NCI-H82 treated with DMSO at 0.1 percent for 48 hours (cell line): ENCODE data around the gene SLC26A4.

Source experiments
- DNase-seq: peaks from one replicate; lab custom pipeline; 2025; ENCODE audit not compliant: unreplicated experiment; lab: John Stamatoyannopoulos, UW

SLC26A4 gene

DNA sequence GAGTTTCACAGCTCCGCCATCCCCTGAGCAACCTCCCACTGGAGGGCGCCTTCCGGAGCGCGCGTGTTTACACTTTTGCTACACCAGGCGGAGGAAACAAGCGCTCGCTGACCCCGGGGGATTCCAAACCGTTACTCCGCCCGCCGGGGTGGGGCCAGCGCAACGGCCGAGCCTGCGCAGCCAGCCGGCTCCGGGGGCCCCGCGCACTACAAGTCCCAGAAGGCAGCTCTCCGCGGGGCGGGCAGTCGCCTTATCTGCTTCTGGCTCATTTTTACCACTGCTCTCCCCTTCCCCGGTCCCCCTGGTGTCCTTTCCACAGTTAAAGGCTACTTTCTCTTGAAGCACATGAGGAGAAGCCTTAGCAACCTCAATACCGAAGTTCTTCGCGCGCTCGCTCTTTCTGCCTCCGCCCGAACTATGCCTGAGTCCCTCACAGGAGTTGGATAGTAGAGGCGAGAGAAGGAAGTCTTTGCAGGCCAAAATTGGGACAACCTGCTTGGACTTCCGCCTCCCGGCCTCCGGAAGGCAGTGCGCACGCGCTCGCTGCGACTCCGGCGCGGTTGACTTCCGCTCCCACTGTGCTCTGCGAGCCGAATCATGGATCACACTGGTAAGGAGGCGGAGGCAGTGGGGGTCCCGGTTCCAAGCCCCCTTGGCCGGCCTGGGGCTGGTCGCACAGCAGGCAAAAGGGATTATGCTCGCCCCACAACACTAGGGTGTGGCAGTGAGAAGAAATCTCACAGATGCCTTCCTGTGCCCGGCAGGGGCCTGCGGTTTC, 83.1 kb downstream of the SLC26A4 start, which contains the start of gene CBLL1:
CBLL1 (plus strand) TSS at position 576 of the 778 bp plus-strand sequence; CDS start at position 598, 22 bp downstream.
- DNase-seq, result peak; percentile 89

DNA sequence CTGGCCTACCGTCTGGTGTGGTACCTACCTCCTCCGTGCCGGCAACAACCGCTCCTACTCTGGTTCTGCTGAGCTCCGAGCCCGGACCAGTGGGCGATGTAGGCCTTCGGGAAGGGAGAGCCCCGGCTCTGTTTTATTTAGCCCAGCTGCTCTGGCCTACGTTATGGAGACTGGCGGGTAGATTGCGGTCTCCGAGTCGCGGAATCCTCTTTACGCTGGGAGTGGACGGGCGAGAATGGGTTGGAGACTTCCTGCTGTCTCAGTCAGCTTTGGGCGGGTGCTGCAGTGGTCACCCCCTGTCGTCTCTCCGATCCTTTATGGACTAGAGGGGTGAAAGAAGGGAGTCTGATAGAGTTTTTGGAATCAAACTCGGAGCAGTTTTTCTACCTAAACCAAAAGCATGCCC, 83.7 kb downstream of the SLC26A4 start:
- no peak for DNase-seq

DNA sequence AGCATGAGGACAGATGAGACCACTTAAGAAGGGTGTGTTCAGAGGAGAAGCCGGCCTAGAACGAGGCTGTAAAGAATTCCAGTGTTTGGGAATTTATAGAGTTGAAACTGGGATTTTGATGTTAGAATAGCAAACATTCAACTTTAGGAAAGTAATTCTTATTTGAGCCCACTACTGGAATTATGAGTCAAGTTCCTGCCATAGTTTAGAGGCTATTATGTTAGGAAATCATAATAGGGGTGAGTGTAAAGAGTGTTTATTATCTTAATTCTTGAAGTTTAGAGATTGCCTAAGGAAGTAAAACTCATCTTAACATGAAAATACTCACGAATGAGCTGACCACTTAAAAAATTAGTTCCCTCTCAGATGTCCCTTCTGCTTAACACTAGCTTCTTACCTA, 85.4 kb downstream of the SLC26A4 start:
- DNase-seq, result no peak

DNA sequence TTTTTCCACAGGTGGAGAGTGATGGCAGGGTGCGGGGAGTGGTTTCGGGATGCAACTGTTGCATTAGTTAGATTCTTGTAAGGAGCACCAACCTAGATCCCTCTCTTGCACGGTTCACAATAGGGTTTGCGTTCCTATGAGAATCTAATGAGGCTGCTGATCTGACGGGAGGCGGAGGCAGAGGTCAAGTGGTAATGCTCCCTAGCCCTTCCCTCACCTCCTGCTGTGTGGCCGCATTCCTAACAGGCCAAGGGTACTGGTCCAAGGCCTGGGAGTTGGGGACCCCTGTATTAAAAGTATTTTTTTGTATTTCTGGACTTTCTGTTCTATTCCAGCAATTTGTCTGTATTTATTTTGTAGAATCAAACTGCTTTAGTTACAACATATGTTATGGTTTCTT, 90.5 kb downstream of the SLC26A4 start:
- DNase-seq, result no peak

DNA sequence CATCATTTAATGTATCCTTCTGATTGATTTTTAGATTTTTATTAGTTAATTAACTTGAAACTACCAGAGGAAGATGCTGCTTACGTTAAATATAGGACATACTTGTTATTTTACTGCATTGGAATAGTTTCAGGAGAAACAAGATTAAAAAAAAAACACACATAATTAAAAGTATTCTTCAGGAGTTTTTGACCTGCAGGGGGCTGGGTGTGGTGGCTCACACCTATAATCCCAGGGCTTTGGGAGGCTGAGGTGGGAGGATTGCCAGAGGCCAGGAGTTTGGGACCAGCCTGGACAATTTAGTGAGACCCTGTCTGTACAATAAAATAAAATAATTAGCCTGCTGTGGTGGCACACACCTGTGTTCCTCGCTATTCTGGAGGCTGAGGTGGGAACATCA, 94.0 kb downstream of the SLC26A4 start:
- DNase-seq, result no peak

DNA sequence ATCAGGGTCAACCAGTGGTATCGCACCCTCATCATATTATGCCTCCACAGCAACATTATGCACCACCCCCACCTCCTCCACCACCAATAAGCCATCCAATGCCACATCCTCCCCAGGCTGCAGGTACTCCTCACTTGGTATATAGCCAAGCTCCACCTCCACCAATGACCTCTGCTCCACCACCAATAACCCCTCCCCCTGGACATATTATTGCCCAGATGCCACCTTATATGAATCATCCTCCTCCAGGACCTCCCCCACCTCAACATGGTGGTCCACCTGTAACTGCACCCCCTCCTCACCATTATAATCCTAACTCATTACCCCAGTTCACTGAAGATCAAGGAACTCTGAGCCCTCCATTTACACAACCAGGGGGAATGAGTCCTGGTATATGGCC, 98.0 kb downstream of the SLC26A4 start:
- no peak for DNase-seq

DNA sequence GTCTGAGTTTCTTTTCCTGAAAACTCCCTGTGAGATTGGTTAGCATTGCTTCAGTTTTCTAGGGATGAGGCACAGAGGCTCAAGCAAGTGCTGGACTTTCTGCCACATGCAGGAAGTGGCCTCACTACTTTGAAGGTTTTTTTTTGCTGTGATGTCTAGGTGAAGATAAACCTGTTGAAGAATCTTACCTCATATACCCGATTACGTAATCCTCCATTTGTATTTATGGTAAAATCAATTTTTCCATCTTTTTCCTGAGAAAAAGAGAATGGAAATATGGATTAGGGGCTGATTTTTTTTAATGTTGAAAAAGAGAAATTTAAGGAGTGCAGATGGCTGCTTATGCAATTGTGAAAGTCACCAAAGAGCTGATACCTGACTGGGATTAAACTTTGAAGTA, 106.8 kb downstream of the SLC26A4 start:
- no peak for DNase-seq
